Lung (tissue), 12 donors: ENCODE data around the gene CDK14. TPM values are rescaled to one million over a fixed set of nuclear protein-coding genes. Genes with fewer than 3 reads are reported as not detected.

Experiments
- ATAC-seq: fragments of 200-7000 bp; cut with Tn5 transposase; one replicate; pipeline ENCODE4 v1.9.1; 2020; ENCODE audit warnings: moderate number of reproducible peaks; ENCODE audit not compliant: insufficient read depth, low FRiP score
- DNase-seq, 3 donors: peaks; one replicate each; pipeline ENCODE4 v3.0.0-alpha.2; 2013 to 2017
- H3K27ac ChIP-seq, 2 donors: one replicate each; pipeline ENCODE4 v1.5.1; 2013; ENCODE audit warnings: mild to moderate bottlenecking in 2 of 2, moderate library complexity in 2 of 2, control low read depth in 1 of 2, inconsistent platforms in 1 of 2, low read depth in 1 of 2, low read length in 1 of 2
- H3K27me3 ChIP-seq, 3 donors: one replicate each; pipeline ENCODE4 v1.5.1; 2013; ENCODE audit warnings: low read length in 2 of 3; ENCODE audit not compliant: control insufficient read depth in 3 of 3, insufficient read depth in 3 of 3
- H3K36me3 ChIP-seq, 4 donors: one replicate each; pipeline ENCODE4 v1.5.1; 2013; ENCODE audit warnings: low read length in 4 of 4, mild to moderate bottlenecking in 1 of 4, moderate library complexity in 1 of 4; ENCODE audit not compliant: control insufficient read depth in 4 of 4, insufficient read depth in 4 of 4
- H3K4me1 ChIP-seq, 5 donors: one replicate each; pipeline ENCODE4 v1.5.1; 2013; ENCODE audit warnings: low read length in 5 of 5, mild to moderate bottlenecking in 2 of 5, moderate library complexity in 1 of 5; ENCODE audit not compliant: control insufficient read depth in 5 of 5, insufficient read depth in 5 of 5
- H3K4me3 ChIP-seq: one replicate; pipeline ENCODE4 v1.5.1; 2013; ENCODE audit warnings: mild to moderate bottlenecking, control low read depth, moderate library complexity
- H3K9ac ChIP-seq, 2 donors: one replicate each; pipeline ENCODE4 v1.5.1; 2013; ENCODE audit warnings: low read length in 2 of 2, control low read depth in 1 of 2; ENCODE audit not compliant: insufficient read depth in 1 of 2
- H3K9me3 ChIP-seq, 4 donors: one replicate each; pipeline ENCODE4 v1.5.1; 2013; ENCODE audit warnings: low read length in 3 of 4, mild to moderate bottlenecking in 1 of 4, moderate library complexity in 1 of 4; ENCODE audit not compliant: control insufficient read depth in 4 of 4, insufficient read depth in 3 of 4
- WGBS, 2 donors: extraction: QIAGEN DNeasy Blood & Tissue Kit; methylation state at CpG; one replicate each; pipeline ENCODE4 v1.1.7; 2013; 5-methylcytosine and 5-hydroxymethylcytosine counted together
- polyA plus RNA-seq, 2 donors: library from polyadenylated mRNA; stranded (reverse); fragments of 200-250 nt; gene quantifications; one replicate each; pipeline ENCODE4 v1.2.1, GENCODE V29; 2013
- total RNA-seq, 2 donors: library from RNA; depleted of rRNA in 1 of 2; stranded (reverse); fragments of >200 nt in 1 of 2; gene quantifications; one replicate each; pipeline ENCODE4 v1.2.1, GENCODE V29; 2014 to 2021
- TF ChIP-seq, protein P1 (sequence below): IDR thresholded peaks from 2 replicates; pipeline ENCODE4 v1.5.1; 2012; ENCODE audit warnings: mild to moderate bottlenecking; ENCODE audit errors: control extremely low read depth, extremely low read depth
- donor health status: control.
- donor health status: control.
- donor health status: Bipolar disorder and iron deficiency.
- donor health status: healthy.
- donor health status: DM: yes; HTN: yes; CAD: no.

CDK14 gene
- total and polyA plus RNA-seq, 4 donors, result 4.3 to 117 (median 18.9) TPM

DNA sequence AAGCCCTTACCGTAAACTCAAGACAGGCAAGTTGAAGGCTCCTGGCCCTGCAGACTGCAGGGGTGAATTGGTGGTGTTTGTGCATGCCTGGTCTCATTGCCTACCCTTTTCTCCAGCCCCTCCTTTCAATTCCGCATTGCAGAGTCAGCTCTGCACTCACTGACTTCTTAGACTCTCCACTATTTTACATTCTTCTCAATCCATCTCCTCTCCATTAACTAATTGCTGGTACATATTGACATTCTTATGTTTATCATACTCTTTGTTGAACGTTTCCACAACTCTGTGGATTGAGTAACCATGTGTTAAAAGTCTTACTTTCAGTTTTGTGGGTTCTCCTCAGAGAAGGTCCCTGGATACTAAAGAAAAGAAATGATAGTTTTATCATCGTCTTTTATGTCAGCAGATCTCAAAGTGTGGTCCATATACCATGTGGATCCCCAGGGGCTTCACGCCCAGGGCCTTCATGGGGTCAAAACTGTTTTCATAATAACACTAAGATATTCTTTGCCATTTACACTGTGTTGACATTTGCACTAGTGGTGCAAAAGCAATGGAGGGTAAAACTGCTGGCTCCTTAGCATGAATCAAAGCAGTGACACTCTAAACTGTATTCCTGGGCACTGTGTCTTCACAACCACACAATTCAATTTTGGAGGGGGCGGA is 532.7 kb downstream of the CDK14 start:
- Histone ChIP-seq H3K9me3 (no peaks in the 10 kb centered on the region), H3K27me3 (no peaks in the 10 kb centered on the region), H3K36me3 (no peaks in the 10 kb centered on the region), H3K9ac (no peak overlapping the region), H3K27ac (no peak overlapping the region), H3K4me1 (peaks cover 0 to 30% (median 4%) of the 10 kb centered on the region in 5 donors), H3K4me3 (no peak overlapping the region)
- DNase-seq, result peak in 2 of 3 donors; percentile 33 to 54
- TF ChIP-seq, protein P1, sequence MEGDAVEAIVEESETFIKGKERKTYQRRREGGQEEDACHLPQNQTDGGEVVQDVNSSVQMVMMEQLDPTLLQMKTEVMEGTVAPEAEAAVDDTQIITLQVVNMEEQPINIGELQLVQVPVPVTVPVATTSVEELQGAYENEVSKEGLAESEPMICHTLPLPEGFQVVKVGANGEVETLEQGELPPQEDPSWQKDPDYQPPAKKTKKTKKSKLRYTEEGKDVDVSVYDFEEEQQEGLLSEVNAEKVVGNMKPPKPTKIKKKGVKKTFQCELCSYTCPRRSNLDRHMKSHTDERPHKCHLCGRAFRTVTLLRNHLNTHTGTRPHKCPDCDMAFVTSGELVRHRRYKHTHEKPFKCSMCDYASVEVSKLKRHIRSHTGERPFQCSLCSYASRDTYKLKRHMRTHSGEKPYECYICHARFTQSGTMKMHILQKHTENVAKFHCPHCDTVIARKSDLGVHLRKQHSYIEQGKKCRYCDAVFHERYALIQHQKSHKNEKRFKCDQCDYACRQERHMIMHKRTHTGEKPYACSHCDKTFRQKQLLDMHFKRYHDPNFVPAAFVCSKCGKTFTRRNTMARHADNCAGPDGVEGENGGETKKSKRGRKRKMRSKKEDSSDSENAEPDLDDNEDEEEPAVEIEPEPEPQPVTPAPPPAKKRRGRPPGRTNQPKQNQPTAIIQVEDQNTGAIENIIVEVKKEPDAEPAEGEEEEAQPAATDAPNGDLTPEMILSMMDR, result no peak
- ATAC-seq, result no peak
- WGBS, 2 donors, result 73 to 78% methylated on average over 6 of the region's 6 CpGs

DNA sequence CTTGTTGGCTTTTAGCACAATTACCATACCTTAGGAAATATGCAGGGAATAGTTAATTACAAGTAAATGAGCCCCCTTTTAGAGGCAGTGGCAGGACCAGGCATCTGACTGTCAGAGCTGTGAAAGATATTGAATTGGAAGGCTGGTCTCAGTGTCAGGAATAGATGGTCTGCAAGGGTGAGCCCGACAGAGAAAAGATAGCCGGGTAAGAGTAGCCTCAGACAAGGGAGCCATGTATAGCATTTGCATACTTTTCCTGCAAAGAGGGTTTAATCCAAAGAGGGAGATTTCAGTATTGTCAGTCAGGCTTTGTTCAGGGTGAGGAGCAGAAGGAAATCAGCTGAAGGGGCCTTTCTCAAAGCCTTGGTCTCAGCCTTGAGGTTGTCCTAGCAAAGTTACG is 539.2 kb downstream of the CDK14 start:
- Histone ChIP-seq H3K9me3 (no peaks in the 10 kb centered on the region), H3K4me1 (peaks cover 0 to 27% (median 10%) of the 10 kb centered on the region in 5 donors), H3K9ac (no peak overlapping the region), H3K27me3 (no peaks in the 10 kb centered on the region), H3K27ac (no peak overlapping the region), H3K4me3 (no peak overlapping the region), H3K36me3 (no peaks in the 10 kb centered on the region)
- DNase-seq, result no peak
- TF ChIP-seq, protein P1, result no peak
- no peak for ATAC-seq
- 91% methylated on average over 3 of the region's 3 CpGs for WGBS, 2 donors

DNA sequence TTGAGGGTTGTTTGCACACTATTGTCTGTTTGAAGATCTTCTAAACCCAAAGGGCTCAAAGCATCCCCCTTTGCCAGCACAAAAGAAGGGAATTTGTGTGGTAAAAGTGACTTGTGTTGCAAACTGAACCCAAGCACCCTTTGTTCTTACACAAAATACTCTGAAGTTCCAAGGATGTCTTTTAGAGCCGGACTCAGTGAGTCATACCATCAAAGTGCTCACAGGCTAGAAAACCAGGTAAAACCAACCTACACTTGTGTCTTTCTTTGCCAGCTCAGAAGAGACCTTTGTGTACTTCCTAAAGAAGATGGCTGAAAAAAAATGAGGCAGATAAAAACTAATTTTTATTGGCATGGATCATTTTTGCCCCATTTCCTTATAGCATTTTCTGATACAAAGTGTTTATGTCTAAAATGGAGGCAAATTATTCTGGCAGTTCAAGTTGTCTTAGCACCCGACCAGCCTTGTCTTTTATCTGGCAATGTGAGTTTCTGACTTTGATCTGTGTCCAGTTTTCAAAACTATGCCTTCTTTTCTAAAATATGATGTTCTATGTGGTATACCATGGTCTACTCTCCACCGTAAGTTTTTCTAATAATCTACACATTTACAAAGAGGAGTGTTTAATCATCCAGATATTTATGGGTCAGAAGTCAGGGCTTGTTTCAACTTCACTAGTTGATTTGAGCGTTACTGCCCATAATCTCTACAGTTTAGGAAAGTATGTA is 539.7 kb downstream of the CDK14 start:
- Histone ChIP-seq H3K27me3 (no peaks in the 10 kb centered on the region), H3K4me1 (peaks cover 0 to 27% (median 10%) of the 10 kb centered on the region in 5 donors), H3K9me3 (no peaks in the 10 kb centered on the region), H3K36me3 (no peaks in the 10 kb centered on the region), H3K9ac (no peak overlapping the region), H3K27ac (no peak overlapping the region), H3K4me3 (no peak overlapping the region)
- ATAC-seq (no peak), DNase-seq (peak in 2 of 3 donors; percentile 78 to 81)
- 83 to 87% methylated on average over 4 of the region's 4 CpGs for WGBS, 2 donors
- TF ChIP-seq, protein P1, result no peak
